ENCODE results near the gene RBP5. TPM values are rescaled to one million over a fixed set of nuclear protein-coding genes. Genes with fewer than 3 reads are reported as not detected.

Gene RBP5
- total and polyA plus RNA-seq, 9 of the 15 experiments (the other 6 are each of a cell fraction or from before 2014, with no cell fraction given): 8.6 to 22.5 (median 11.4) TPM

- ChIA-PET CTCF (ENCODE audit: low intra/inter-chr PET ratio) (no interaction called here), POLR2A (interaction anchor here (0.6 to 1.3 kb wide), 7 partner anchors 10 to 58 kb away, joined by 3 to 4 read pairs (median 3); partner anchors contain the start of gene RBP5)
- 67% methylated on average over 2 of the region's 4 CpGs for WGBS (ENCODE audit: insufficient coverage, low coverage, missing lambda C conversion rate)
- Histone ChIP-seq H3K79me2 (ENCODE audit: control insufficient read depth, insufficient read depth, low read length) (no peaks in the 10 kb centered on the region), H3K9ac (ENCODE audit: insufficient read depth in 1 of 2, low read depth in 2 of 2, low read length in 2 of 2) (no peak overlapping the region), H3K27me3 (ENCODE audit: control insufficient read depth in 2 of 2, insufficient read depth in 2 of 2, low read length in 2 of 2) (no peaks in the 10 kb centered on the region), H3K27ac (ENCODE audit: extremely low read depth, low read depth, low read length) (no peak overlapping the region), H3K9me1 (ENCODE audit: control insufficient read depth, insufficient read depth, low read length) (no peaks in the 10 kb centered on the region), H3K4me1 (replicated peaks in 1 of 2; ENCODE audit: control insufficient read depth in 2 of 2, insufficient read depth in 2 of 2, low read length in 2 of 2) (peaks cover 7 to 10% of the 10 kb centered on the region in 2 experiments; a peak in 3 of 5 replicates), H4K20me1 (replicated peaks; ENCODE audit: control insufficient read depth, insufficient read depth, low read length) (no peaks in the 10 kb centered on the region), H2AFZ (ENCODE audit: low read depth, low read length) (no peak overlapping the region), H3K9me3 (replicated peaks; ENCODE audit: control insufficient read depth, insufficient read depth, low read depth, low read length) (no peaks in the 10 kb centered on the region), H3K4me2 (ENCODE audit: insufficient read depth, low read length) (no peak overlapping the region), H3K4me3 (no peak overlapping the region), H3K36me3 (ENCODE audit: control insufficient read depth, insufficient read depth, low read length) (peaks cover 27% of the 10 kb centered on the region; the same call in 2 of the 3 replicates)
- intact Hi-C loops (cut with micrococcal nuclease) (no loop called here), in situ Hi-C loops (cut with MboI) (no loop called here)
- DNase-seq (ENCODE audit: extremely low read depth in 1 of 4, low spot score in 3 of 4): no peak
- no peak for ATAC-seq
- TF ChIP-seq POLR2G (IDR thresholded peaks at IDR 0.05; ENCODE audit: low read depth, low read length) (no peak), ZNF592 (IDR thresholded peaks at IDR 0.05) (no peak), ZNF778 (CRISPR knock-in tag; IDR thresholded peaks at IDR 0.05) (no peak), RFX5 (IDR thresholded peaks at IDR 0.05; ENCODE audit: low read depth, low read length) (no peak), LEF1 (IDR thresholded peaks at IDR 0.05) (no peak), SMARCC2 (IDR thresholded peaks at IDR 0.05; ENCODE audit: low read depth) (no peak), MIER1 (IDR thresholded peaks at IDR 0.05; ENCODE audit: low read depth) (no peak), ELK1 (CRISPR knock-in tag; IDR thresholded peaks at IDR 0.05) (no peak)
- FAIRE-seq: no peak
- BruUV-seq (replicated peaks): no TSS peak
These were observed 17.0 kb upstream of the RBP5 start for GRCh38 chr12:7145671-7146070.
